DMS79 (cell line): Measurements from ENCODE around the gene FETUB.
"Not testable (repeated sequence)": the region's sequence is repeated elsewhere in the genome, so short reads cannot be mapped to it uniquely, and the experiment has no call there.

Experiments used
- DNase-seq: peaks from one replicate; lab custom pipeline; 2025; lab: John Stamatoyannopoulos, UW

FETUB gene

DNA sequence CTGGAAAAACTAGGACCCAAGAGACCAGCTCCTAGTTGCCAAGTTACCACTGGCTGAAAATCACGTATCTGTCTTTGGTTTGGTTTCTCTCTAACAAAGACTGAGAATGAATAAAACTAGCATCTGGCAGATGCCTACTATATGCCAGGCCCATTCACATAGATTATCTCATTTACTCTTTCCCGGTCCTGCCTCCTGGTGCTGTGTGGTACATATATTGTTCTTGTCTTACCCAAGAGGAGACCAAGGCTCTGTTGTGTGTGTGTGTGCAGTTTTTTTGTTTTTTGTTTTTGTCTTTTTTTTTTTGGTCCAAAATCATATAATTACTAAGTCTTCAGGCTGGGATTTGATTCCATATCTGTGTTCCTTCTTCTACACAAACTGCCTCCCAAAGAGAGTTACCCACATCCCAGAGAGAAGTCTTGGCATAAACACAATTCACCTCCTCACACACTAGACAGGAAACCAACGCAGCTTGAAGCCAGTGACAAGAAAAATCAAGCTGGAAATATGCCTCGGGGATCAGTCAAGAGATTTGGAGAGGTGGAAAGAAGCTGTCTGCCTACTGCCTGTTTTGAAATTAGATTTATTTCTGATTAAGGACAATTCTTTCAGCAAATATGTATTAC, 26.4 kb upstream of the FETUB start:
- no peak for DNase-seq

DNA sequence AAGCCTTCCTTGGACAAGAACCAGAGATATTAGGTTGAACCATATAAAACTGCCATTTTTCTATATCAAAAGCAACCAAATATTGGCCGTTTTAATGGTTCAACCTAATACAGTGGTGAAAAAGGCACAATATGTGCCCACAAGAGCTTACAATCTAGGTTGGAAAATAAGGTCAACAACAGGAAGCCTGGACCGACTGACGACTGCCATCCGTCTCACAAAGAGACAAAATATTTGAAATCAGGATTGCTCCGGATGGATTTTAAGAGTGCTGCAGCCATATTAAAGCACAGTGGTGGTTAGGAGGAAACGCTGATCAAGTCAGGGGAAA, 26.0 kb upstream of the FETUB start:
- DNase-seq, result no peak

DNA sequence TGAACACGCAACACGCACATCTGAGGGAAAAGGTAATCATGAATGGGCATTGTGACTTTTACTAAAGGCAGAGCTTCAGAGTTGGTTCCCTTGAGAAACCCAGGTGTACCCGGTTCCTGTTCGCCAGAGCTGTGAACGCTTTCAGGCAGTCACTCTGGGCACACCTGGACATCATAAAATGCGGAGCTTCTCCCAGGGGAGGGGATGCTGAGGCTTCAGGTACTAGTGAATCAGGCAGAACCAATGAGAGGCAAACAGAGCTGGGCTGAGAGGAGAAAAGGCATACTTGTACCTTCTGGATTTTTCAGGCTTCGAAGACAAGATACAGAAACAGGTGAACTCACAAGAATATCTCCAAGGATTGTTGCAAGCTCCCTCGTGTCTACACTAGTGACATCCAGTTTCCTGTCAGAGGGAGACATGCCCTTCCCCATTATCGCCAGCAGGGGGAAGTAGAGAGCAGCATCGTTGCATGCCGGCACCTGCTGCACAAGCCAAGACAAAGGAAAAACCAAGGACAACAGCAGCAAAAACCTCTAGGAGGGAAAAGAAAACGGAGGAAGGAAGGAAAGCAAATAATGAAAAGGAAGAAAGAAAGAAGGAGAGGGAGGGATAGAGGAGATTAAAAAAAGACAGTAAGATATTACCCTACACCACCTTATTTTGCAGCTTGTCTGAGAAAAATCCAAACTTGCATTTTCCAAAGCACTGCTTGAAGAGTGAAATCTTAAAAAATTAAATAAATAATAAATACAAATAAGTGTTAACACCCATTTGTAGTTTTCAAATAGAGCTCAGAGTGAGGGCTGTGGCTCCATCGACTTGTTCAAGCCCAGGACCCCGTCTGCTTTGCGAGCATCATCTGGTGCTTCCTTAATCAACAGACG, 25.4 kb upstream of the FETUB start:
- DNase-seq, result peak; percentile 67

DNA sequence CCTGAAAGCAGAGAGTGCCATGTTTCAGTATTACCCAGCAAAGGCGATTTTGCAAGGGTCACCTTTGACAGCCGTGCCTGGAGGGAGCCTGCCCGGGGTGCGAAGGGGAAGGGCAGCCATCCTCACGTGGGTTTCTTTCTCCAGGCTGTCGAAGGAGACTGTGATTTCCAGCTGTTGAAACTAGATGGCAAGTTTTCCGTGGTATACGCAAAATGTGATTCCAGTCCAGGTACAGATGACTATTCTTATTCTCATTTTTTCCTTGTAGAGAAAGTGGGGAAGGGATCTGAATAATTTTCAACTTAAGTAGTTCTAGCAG, 23.9 kb upstream of the FETUB start:
- no peak for DNase-seq

DNA sequence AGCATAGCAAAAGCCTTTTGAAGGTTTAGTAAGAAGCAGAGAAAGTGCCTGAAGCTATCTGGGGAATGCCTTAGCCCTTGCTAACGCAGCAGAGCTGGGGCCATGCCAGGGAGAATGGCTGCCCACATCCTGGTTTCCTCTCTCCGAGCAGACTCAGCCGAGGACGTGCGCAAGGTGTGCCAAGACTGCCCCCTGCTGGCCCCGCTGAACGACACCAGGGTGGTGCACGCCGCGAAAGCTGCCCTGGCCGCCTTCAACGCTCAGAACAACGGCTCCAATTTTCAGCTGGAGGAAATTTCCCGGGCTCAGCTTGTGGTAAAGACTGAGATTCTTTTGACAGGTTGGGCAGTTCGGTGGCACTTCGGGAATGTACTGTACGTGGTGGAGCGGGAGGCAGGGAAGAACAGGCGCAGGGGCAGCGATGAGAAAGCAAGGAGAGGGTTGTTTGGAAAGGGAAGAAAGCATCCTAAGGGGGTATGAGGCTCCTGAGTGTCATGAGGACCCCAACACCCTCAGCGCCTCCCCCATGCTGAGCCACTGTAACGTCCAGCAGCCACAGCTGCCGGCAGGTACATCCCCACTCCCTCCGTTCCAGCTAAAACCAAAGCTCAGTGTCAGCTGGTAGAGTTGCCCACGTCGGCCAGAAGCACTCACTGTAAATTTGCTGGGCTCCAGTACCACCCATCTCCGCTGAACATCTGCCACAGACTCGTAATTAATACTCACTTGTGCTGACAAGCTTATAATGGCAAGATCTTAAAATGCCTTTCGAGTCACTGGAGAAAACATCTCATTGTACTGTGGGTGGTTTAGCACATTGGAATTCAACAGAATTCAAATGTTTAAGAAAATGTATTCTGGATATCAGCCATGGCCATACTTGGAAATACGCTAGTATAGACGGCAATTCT, 22.9 kb upstream of the FETUB start:
- peak; percentile 80 for DNase-seq

DNA sequence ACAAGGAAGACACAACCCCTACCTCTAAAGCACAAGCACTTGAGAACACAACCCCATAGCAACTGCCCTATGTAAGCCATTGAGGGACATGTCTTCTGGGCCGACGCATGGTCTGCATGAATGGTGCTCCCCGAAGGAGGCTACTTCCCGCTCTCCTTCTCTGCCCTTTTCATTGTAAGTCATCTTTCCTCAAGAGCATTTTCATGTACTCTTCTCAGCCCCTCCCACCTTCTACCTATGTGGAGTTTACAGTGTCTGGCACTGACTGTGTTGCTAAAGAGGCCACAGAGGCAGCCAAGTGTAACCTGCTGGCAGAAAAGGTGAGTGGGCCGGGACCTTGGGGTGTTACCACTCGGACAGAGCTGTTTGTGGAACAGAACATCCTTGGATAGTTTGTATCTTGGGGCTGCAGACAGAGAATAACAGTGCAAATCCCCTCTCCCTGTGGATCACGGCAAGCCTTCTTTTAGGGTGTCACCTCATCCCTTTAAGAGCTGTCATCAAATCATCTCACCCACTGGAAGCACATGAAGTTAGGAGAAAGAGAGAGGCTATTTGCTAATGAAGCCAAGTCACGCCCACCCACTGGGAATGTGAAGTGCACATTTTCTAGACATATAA, 21.8 kb upstream of the FETUB start:
- peak; percentile 51 for DNase-seq

DNA sequence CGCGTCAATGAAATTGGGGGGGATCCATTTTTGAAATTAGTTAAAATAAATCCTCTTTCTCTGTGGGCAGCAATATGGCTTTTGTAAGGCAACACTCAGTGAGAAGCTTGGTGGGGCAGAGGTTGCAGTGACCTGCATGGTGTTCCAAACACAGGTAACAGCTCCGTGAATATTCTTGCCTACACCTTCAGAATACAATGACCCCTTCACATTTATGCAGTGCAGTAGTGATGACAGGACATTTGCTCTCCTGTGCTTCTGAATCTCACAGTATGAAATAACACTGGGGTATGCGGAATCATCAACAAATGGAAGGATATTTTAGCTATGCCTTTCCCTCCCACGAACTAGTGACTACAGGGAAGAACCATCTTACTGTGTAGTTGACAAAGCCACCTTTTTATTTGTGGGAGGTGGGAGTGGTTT, 20.4 kb upstream of the FETUB start:
- no peak for DNase-seq

DNA sequence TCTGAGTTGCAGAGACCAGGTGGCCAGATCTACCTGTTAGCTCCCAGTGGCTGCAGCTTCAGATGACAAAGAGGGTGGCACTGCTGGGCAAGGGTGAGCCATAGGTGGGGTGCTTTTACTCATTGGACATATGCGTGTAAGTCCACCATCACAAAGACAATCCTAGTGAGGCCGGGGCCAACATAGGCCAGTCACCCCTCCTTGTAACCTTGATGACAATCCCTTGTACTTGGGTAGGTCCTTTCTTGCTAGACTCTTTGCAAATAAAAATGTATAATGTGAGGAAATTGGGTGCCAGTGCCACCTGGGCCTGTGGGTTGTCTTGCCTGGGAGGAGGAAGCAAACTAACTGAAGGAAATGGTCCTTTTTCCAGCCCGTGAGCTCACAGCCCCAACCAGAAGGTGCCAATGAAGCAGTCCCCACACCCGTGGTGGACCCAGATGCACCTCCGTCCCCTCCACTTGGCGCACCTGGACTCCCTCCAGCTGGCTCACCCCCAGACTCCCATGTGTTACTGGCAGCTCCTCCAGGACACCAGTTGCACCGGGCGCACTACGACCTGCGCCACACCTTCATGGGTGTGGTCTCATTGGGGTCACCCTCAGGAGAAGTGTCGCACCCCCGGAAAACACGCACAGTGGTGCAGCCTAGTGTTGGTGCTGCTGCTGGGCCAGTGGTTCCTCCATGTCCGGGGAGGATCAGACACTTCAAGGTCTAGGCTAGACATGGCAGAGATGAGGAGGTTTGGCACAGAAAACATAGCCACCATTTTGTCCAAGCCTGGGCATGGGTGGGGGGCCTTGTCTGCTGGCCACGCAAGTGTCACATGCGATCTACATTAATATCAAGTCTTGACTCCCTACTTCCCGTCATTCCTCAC, 19.7 kb upstream of the FETUB start:
- DNase-seq, result no peak

DNA sequence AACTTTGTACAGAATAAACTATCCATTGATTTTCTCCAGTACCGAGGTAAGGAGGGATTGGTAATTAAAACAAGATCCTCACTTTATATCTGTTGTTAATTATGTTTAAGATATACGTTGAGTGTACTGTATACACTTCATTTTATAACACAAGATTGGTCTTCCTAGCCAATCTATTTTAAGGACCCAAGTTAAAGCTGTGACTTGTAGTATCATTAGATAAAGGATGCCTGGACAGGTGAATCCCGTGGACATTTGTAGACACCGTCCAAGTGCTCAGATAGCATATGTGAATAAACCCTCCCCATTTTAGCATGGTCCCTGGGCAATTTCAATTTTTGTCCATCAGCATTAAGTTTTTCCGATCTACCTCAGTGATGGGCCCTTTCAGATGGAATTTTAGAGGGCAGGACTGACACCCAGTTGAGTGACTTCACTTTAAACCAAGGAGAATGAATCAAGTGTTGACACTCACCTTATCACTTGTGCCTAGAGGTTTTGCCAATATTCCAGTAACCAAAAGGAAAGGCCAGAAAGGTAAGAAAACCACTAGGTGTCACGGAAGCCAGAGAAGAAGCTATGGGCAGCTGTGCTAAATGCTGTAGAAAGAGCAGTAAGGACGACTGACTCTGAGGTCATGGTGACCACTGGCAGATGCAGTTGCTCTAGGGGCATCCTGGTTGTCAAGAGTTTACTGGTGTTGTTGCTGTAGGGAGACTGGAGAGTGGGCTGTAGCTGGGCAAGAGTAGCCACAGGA, 18.1 kb upstream of the FETUB start:
- no peak for DNase-seq

DNA sequence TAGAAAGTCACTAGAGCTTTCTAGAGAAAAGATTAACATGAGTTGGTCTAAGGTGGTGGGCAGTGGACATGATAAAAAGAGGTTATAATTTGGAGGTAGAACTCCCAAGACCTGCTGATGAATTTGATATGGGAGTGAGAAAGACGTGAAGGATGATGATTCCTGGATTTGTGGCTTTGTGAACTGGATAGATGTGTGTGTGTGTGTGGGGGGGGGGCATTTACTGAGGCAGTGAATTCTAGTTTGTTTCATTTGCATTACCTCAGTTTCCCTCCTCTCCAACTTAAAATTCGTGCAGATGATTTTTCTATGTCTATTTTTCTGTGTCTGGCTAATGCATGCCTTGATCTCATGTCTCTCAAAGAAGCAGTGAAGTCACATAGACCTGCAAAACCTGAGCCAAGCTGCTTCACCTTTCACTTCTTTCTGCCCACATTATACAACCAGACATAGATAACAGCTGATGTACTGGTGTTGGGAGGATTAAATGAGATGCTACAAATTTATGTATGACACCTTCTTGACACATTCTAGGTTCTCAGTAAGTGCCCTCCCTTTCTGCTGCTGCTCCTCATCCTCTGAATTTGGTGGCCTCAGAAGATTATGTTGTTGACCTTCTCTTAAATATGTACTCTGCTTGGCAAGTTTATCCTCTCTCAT, 17.4 kb upstream of the FETUB start:
- no peak for DNase-seq

DNA sequence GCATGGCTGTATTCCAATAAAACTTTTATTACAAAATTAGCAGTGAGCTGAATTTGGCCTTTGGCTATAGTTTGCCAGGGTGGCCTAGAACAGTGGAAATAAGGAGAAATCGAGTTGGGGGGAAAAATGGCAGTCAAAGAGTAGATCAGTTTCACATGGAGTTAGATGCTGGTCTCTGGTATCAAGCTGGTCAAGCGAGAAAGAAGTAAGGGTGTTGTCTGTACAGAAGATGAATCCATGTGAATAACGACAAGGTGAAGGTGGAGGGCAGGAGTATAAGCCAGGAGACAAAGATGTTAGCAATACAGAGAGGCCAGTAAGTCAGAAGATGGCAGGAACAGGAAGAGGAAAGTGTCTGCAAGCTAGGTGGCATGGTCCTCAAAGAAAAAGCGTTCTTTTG, 15.6 kb upstream of the FETUB start:
- DNase-seq, result no peak

DNA sequence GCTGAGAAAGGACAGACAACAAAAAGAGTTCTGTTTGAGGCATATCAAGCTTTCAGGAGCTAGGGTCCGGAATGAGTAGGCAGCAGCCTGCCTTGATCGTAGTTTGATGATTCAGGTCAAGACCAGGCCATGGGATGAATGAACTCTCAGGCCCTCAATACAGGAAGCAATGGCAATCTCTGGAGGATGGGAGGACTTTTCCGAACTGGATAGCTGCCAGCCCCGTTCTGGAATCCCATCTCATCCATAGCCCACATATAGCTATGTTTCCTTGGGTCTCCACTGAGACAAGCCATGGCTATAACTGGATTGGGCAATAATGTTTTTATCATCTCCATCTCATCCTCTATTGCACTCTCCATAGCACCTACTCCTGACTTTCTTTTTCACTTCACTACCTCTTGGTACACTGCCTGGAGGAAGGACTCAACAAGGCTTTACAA, 14.6 kb upstream of the FETUB start:
- no peak for DNase-seq

DNA sequence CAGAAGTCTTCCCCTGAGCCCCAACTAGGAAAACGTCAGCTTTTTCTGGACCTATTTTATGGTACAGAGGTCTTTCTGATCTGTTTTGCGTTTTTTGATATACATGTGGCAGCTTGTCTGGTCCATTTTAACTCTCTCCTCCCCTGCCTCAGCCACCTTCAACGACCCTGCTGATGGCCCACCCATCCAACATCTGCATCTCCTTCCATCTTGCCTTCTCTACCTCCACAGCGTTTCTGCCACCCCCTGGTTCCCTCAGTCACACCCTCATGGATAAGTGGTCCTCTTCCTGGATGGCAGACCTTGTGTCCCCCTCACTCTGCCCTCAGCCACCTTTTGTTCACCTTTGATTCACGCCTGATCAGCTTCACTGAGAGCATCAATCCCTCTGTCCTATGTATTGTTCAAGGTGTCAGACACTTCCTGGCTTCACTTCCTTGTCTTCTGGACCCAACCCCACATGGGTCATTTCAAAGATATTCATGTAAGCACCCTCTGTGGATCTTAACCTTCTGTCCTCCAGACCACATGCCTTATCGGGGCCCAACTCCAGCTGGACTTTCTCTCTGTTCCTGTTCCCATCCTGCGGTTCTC, 13.8 kb upstream of the FETUB start:
- no peak for DNase-seq

DNA sequence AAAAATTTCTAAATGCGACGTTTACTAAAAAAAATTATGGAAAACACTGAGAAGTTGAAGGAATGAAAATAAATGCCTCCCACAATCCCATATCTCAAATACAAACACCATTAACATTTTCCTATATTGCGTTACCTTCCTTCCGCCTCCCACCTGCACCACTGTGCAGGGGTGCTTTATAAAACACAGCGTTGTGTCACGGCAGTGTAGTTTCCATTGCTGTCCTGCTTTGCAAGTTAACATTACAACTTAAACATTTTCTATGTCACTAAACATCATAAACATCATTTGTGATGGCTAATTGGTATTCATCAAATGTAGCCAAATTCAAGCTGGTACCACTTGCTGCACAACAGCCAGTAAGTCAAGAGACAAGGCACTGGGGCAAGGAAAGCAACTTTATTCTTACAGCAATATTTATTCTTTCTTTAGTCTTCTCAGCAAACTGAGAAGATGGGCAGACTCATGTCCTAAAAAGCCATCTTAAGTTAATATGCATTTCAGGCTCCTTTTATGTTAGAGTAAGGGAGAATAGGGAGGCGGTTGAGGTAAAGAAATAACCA, 12.3 kb upstream of the FETUB start:
- no peak for DNase-seq

DNA sequence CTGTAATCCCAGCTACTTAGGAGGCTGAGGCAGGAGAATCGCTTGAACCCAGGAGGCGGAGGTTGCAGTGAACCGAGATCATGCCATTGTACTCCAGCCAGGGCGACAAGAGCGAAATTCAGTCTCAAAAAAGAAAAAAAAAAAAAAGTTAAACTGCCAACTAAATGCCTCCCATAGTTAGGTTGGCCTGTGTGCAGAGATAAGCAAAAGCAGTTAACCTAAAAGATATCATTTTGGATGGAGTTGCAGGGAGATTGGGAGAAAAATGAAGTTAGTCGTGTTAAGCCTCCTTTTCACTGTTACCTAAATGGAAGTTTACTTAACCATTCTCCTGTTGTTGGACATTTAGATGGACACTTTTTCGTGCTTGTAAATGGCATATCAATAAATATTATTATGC, 11.4 kb upstream of the FETUB start:
- DNase-seq, result no peak

DNA sequence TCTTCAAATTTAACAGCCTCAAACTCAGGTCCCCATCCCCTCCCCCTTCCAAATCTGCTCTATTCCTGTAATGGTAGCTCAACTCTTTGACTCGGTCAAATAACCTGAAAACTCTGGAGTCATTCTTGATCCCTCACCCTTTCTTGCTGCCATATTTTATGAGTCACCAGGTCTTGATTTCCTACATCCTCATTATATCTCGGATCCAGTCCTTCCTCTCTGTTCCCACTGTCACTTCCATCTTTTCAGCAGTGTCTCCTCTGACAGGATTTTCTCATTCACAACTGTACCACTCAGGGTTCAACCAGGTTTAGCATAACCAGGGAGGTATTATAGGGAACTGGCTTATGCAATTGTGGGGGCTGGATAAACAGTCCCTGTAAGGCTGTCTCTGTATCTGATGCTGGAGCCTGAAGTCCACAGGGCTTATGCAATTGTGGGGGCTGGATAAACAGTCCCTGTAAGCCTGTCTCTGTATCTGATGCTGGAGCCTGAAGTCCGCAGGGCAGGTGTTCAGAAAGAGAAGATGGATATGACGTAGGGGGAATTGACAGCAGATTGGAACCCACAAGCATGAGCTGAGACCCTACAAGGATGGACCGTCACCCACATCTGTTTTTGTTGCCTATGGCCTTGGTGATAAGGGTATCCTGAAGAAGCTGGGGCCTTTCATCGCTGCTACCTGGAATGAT, 9.1 kb upstream of the FETUB start:
- no peak for DNase-seq

DNA sequence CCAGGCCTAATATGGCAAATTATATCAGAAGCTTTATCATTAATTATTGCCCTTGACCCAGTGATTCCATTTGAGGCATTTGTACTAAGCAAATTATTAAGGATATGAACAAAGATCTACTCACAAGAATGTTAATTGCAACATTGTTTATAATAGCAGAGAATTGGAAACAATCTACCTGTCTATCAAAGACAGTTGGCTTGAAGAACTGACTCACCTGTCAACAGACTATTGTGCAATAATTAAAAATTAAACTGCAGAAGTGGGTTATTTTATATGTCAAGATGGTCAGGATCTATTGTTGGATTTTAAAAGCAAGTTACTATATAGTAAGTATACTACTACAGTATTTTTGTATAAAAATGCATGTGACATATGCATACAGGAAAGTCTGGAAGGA, 6.7 kb upstream of the FETUB start:
- no peak for DNase-seq

DNA sequence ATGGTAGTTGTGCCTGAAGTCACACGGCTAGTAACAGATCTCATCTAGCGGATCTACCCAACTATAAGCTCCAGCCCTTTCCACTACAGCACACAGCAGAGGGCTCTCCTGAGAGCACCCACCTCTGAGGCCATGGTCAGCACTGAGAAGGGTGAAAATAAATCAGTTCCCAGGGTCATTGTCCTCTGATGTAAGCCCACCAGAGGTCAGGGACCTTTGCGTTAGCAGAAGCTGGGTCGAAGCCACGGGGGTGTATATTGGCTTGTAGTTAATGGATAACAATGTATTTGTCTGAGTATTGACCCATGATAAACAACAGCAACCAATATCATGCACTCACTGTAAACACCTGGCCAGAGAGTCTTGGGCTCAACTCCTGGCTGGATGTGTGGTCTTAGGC, 6.0 kb upstream of the FETUB start:
- not testable (repeated sequence) for DNase-seq

DNA sequence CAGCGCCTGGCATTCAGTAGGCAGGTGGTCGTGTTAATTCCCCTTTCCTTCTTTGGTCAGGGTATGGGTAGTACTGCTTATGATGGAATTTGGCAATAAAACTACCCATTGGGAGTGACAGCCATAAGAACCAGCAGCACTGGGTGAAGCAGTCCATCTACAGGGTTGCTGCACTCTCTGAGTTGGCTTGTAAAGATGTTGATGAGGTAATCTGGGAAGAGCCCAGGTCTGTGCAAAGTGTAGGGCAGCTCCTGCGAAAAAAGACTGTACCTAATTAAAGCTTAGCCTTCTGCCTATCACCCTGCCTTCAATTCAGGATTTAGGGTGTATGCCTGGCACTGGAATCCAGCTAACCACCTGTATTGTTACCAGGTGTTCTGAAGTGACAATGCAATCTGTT, 4.7 kb upstream of the FETUB start:
- DNase-seq, result no peak
